HG03457 (cell line): ENCODE data around the gene SGIP1.
"Not testable (repeated sequence)": the region's sequence is repeated elsewhere in the genome, so short reads cannot be mapped to it uniquely, and the experiment has no call there.

Source experiments
- ATAC-seq: cut with Tn5 transposase; IDR thresholded peaks from one replicate; pipeline ENCODE4 v1.9.1; 2021; ENCODE audit warnings: moderate number of reproducible peaks; ENCODE audit not compliant: unreplicated experiment

SGIP1 gene

DNA sequence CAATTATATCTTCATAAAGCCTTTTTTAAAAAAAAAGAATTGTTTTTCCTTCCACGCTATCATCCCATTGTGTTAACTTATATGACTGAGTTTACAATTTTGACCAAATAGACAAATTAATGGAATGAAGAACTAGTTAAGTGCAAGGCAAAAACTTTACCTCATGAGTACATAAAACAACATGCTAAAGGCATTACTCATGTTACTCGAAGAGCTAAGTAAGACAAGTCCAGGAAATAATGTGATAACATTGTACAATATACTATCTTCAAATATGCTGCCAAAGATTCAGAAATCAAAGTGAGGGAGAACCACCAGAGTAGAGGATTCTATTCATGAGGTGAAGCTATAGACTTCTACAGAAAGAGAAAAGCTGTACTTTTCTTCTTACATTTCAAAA, 194.1 kb downstream of the SGIP1 start:
- ATAC-seq = no peak

DNA sequence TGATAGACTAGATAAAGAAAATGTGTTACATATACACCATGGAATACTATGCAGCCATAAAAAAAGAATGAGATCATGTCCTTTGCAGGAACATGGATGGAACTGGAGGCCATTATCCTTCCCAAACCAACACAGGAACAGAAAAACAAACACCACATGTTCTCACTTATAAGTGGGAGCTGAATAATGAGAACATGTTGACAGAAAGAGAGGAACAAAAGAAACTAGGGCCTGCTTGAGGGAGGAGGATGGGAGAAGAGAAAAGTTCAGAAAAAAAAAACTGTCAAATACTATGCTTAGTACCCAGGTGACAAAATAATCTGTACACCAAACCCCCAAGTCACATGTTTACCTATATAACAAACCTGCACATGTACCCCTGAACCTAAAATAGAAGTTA, 194.8 kb downstream of the SGIP1 start:
- not testable (repeated sequence) for ATAC-seq

DNA sequence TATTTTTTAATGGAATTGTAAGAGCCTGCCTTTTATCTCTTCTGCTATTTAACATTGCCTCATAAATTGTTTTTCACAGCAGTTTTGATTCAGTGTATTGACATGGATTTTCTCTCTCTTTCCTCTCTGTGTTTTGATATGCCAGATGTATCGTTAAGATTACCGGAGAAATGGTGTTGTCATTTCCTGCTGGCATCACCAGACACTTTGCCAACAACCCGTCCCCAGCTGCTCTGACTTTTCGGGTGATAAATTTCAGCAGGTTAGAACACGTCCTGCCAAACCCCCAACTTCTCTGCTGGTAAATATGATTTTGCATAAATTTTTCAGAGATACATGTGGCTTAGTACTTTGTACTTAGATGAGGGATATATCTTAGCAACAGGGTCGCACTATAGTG, 195.2 kb downstream of the SGIP1 start:
- ATAC-seq = no peak

DNA sequence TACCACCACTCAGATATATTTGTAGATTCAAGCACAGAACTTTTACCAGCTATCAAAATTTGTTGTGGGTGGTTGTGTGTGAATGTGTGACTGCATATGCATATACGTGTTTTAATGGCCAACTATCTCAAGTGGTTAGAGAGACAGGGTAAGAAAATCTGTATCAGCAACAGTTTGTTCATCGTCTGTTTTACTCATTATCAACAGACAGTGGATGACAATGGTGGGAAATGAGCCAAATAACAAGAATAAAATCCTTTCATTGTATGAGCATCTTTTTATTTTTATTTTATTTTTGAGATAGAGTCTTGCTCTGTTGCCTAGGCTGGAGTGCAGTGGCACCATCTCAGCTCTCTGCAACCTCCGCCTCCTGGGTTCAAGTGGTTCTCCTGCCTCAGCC, 195.6 kb downstream of the SGIP1 start:
- ATAC-seq = no peak

DNA sequence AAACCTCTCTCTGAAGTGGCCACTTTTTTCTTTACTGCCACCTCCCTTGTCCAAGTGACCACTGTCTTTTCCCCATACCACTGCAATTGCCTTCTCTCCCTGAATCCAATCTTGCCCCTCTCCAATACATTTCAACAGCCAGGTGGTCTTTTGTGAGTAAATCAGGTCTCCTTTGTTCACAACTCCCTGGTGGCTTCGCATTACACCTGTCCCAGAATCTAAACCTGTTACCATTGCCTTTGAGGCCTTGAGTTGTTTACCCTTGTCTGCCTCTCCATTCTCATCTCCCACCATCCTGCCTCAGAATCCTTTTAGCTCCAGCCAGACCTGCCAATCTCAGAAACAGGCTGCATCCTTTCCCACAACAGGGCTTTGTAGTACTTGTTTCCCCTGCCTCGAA, 196.5 kb downstream of the SGIP1 start:
- no peak for ATAC-seq

DNA sequence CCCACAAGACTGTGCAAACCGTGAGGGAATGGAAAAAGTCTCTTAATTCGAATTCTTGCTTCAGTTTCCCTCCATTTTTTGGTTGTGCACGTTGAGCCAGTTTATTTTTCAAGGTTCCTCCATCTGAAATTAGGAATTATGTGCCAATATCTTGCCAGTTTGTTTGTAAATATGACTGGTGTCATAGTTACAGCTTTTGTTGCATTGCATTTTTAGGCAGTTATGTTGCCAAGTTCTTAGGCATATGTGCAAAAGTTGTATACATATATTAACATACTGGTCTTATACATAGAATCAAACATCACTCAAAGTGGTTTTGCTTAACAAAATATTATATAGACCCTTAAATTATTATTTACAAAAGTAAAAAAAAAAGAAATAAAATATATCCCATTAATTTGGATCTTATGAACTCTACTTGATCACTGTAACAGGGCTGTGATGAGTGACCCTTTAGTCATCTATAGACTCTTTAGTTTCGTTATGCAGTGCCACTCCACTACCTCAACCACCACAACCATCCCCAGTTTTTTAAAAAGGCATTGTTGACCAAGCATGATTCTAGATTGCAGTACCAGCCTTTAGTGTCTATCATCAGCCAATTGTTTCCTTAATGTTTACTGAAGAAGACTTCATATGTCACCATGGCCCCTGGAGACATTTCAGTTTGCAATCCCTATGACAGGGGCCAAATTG, 197.4 kb downstream of the SGIP1 start:
- peak; percentile 55 for ATAC-seq

DNA sequence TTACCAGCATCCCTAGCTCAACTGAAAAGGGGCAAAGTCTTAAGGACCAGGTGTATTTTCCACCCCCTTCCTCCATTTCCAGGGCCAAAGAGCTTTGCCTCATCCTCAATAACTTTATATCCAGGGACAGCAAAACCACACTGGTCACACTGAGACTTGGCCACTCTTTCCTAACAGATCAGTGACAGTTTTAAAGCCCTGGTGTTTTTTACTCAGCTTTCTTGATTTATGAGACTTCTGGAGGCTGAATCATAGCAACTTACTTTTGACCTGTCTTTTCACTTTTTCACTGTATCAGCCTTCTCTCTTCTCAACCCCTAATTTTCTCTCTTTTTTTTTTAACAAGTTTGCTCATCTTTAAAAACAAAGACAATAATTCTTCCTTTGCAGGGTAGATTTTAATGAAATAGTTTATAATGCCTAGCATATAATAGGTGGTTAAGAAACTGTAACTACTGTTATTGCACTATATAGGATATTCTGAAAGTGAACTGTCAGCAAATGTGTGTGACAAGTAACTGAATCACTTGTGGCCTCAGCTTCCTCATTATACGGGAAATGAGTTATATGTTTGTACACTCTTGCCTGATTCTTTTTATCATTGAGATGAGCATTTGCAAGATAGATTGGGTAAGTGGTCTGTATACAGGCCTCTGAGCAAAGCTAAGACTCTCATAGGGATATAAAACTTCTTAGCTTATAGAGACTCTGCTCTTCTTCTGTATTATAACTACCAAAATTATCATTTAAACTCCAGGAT, 198.6 kb downstream of the SGIP1 start:
- no peak for ATAC-seq

DNA sequence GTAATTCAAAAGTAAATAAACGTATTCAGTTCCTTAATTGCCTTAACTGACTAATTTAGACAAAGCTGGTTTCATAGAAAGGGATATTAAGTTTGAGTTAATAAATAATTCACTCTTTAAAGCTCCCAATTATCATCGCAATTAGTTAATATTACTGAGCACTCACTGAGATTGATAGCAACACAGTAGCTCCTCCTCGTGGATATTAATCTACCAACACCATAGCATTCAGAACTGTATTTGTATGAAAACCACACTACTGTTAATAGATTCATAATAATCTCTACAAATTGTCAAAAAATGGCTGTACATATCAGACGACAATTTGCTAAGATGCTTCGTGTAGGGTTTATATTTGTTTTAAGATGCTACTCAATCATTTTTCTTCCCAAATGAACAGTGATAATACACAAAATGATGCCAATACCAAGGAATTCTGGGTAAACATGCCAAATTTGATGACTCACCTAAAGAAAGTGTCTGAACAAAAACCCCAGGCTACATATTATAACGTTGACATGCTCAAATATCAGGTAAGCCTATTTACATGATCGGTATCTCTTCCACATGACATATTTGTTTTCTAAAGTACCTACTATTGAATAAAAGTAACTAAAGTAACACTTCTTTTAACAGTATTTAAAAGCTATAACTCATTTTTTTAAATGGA, 199.5 kb downstream of the SGIP1 start:
- no peak for ATAC-seq

DNA sequence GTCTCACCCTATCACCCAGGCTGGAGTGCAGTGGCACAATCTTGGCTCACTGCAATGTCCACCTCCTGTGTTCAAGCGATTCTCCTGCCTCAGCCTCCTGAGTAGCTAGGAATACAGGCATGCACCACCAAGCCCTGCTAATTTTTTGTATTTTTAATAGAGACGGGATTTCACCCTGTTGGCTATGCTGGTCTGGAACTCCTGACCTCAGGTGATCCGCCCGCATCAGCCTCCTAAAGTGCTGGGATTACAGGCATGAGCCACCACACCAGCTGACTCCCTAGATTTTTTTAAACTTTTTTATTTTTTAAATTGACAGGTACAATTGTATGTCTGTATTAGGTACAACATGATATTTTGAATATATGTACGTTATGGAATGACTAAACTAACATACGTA, 200.6 kb downstream of the SGIP1 start:
- not testable (repeated sequence) for ATAC-seq

DNA sequence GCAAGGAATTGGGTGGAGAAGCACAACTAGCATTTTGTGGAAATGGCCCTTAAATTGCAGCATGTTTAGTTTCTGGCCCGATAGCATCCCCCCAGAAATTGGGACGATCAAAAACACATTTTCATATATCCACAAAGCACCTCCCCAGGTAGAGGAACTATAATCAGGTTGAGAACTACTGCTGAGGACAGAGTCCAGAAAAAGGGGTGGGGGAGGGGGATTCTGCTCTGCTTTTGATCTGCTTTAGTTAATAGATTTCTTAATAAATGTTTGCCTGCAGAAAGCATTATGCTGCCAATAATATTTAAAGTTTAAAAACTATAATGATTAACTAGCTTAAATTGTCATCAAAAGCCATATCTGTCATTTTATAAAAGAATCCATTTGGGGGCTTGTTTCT, 203.9 kb downstream of the SGIP1 start:
- ATAC-seq = no peak

DNA sequence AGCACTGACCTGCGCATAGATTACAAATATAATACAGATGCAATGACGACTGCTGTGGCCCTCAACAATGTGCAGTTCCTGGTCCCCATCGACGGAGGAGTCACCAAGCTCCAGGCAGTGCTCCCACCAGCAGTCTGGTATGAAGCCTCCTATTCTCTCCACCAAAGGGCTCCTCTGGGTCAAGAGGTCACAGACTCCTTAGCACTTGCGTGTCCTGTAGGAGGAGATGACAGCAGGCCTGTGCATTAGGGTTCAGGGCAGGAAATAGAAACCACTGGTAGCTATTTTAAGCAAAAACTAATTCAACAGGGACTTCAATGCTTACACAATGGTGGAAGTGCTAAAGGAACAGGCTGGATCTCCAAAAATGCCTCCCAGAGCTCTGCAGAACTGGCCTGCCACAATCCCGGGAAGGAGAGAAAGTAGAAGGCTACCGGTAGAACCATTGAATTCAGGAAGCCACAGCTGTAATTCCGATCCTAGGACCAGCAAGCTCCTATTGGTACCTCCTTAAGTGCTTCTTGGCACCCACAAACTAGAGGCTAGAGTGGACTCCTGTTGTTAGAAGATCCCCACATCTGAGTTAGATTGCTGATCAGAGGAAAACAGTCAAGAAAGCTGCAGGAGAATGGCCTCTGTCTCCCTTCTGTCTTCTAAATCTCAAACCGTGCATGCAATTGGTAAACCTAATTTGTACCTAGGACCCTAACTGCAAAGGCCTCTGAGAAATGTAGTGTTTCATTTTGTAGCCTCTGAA, 205.6 kb downstream of the SGIP1 start:
- no peak for ATAC-seq

DNA sequence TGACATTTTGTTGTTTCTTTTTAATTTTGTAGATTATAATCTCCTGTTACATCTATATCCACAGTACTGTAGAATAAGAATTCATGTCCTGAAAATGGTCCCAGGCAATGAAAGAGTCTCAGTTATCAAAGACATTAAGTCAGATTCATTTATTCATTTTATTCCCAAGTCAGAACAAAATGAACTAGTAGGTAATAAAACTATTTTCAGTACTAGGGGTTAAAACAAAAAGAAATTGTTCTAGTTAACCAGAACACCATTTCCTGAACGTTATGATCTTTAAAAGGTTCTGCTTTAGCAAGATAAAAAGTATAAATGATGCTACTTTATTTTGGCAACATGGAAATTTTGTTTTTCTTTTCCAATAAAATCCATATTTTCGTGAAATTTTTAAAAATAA, 211.5 kb downstream of the SGIP1 start:
- no peak for ATAC-seq

DNA sequence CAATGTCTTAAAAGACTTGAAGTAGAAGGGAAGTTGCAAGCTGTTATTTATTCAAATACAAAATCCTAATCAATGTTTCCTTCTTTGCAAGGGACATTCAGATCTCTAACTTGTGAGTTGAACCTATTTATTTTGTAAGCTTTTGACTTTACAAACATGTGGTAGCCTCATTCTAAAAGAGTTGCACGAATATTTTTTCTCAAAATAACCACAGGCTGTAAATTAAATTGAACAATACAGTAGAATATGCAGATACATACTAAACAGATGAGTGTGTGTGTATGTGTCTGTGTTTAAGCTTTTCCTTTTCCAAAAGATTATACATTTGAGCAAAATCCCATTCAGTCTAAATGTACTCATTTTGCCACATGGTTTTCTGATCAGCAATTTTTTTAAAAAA, 213.5 kb downstream of the SGIP1 start:
- no peak for ATAC-seq

DNA sequence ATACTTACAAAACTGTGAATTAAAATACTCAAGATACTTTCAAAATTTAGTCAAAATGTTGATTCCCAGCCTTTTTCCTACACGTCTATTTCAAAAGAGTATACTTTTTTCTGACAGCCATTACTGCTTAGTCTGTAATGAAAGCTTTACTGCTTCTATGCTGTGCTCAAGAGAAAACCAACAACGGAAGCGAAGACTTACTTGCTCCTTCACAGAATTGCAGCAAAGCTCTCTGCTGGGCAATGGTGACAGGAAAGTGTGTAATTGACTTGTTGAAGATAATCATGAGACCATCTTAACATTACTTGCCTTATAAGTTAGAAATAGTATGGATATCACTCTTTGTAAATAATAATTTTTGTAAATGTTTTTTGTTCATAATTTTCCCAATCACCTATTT, 216.6 kb downstream of the SGIP1 start:
- no peak for ATAC-seq

DNA sequence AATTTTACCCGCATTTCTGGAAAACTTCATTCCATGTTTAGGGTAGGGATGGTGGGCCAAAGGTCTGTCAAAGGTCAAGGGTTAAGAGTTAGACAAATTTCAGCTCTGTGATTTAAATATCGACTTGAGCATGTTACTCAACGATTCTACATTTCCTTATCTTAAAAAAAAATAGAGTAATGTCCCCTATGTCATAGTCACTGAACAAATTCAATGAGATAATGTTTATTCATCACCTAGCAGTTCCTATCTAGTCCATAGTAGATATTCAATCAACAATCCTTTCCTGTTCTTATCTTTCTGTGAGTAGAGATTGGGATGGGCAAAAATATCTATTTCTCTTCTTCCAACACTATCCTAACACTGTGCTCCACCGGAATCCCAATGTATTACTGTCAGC, 217.2 kb downstream of the SGIP1 start:
- no peak for ATAC-seq

DNA sequence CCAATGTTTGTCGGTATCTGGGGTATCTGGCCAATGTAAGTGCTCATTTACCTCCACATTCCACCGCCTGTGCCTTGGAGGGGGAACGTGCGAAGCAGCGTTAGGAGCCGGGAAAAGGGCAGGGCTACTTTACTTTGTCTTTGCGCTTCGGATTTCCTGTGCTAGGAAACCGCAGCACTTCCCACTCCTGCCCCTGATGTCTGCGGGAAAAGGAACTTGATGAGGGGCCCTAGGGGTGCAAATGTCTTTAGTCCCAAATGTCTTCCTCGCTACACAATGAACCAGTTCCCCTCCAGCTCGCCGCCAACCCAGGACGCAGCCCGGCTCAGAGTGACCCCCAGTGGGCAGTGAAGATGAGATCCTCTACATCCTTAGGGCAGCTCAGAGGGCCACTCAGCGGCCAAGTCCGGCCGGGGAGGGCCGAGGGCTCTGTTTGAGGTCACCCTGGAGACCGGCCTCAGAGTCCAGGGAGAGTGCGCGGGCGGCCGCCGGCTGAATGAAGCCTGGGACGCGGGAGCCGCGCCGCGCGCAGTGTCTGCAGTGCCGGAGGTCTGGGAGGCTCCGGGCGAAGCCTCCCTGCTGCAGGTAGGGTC, 218.1 kb downstream of the SGIP1 start, which contains the start of gene DYNLT5:
Gene DYNLT5, plus strand, starts transcription at position 460 of the 593 bp plus-strand sequence. CDS start 2,200 bp downstream, outside the sequence.
- no peak for ATAC-seq

DNA sequence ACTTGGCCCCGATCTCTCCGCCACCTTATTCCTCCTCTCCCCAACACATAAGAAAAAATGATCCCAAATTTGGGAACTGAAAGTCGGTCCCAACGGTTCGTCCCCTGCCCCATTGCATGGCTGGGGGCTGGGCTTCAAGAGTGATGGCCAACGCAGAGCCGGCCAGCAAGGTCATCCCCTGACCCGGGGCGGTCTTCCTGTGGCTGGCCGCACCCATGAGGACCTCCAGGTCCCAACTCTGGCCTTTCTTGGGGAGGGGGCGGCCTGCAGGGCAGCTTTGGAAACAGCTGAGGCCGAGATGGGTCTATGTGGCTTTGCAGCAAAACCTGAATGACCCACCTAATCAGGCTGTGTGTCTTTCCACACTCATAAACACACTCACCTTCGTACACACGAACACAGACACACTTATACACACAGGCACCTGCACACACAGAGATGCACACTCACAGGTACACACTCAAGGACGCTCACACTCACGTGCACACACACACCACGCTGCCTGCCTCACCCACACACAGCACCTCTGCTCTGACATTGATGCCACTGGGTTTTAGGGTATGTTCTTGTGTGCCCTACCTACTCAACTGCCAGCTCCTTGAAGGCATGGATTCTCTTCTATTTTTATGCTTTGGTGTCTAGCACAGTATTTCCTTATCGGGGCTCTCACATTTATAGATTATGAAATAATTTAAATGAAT, 218.9 kb downstream of the SGIP1 start:
- ATAC-seq = no peak

DNA sequence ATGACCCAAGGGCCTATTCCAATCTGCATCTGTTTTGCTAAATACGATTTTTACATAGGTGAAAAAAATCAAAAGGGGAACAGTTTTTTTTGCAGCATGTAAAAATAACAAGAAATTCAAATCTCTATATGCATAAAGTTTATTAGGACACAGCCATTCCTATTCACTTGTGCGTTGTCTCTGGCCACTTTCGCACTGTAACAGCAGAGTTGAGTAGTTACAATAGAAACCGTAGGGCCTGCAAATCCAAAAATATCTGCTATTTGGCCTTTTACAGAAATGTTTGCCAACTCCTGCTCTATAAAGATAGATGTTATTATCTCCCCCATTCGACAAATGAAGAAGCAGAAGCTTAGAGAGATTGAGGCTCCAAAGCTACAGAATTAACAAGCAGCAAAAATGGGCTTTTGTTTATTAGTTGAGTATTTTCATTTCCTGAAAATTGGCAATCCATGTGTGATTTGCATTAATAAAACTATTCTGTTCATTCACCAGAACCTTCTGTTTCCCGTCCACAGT, 223.8 kb downstream of the SGIP1 start:
- ATAC-seq = no peak

DNA sequence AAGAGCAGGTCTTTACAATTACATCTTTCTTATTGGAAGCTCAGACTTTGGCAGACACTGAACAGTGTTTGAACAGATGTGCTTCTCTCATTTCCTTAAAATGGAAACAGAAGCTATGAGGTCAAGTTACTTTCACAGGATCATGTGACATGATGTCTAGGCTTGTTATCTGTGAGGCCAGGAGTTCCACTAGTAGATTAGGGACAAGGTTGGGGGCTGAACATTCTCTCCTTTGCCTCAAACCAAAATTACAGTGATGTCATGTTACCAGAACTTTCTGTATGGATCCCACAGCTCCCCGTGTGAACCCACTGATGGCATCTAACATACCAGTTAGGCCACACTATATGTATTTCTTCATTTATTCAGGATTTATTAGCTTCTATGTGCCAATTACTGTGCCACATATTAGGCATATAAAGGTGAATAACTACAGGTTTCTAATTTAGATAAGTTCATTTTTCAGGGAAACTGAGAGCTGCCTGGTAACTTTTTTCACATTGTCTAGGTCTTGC, 224.3 kb downstream of the SGIP1 start:
- ATAC-seq = peak; percentile 99

DNA sequence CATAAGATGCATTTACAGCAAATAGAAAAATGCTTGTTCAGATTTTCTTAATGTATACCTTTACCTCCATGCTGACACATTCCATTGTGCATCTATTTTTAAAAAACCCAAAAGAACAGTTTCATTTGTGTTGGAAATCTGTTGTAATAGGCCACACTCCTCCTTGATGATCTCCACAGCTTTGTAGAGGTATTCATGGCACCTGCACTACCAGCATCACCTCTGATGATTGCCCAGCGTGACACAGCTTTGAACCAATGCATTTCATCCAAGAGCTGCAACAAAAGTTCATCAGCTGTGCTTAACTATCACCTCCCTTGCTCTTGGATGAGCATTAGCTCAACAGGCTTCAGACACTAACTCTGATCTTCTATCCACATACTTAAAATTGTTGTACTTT, 226.6 kb downstream of the SGIP1 start:
- no peak for ATAC-seq
